Measurements from ENCODE around the gene CEP128.

CEP128 gene

GRCh38 chr14:80465546-80466220 lies 475.9 kb downstream of the CEP128 start:
- DNase-seq = no peak

- no peak for DNase-seq
Measured at GRCh38 chr14:80464531-80465149, 476.9 kb downstream of the CEP128 start.

- DNase-seq = no peak
Measured at GRCh38 chr14:80456209-80456608, 485.3 kb downstream of the CEP128 start.

GRCh38 chr14:80455031-80455430 lies 486.5 kb downstream of the CEP128 start:
- DNase-seq = no peak

GRCh38 chr14:80448267-80448666 lies 493.3 kb downstream of the CEP128 start:
- DNase-seq = no peak

GRCh38 chr14:80447392-80447791 lies 494.1 kb downstream of the CEP128 start:
- no peak for DNase-seq

Measured in suppressor macrophage treated with lipopolysaccharide for 1 hour (primary cell).